Cerebellar nuclear complex (tissue), 1 donor: Measurements from ENCODE around the gene CLCN5.

Experiments
- DNase-seq, 2 experiments: peaks; one replicate each; lab custom pipeline; 2025; lab: John Stamatoyannopoulos, UW

CLCN5 gene

GRCh38 chrX:50088645-50089044 lies 166.2 kb downstream of the CLCN5 start:
- DNase-seq: no peak

DNA sequence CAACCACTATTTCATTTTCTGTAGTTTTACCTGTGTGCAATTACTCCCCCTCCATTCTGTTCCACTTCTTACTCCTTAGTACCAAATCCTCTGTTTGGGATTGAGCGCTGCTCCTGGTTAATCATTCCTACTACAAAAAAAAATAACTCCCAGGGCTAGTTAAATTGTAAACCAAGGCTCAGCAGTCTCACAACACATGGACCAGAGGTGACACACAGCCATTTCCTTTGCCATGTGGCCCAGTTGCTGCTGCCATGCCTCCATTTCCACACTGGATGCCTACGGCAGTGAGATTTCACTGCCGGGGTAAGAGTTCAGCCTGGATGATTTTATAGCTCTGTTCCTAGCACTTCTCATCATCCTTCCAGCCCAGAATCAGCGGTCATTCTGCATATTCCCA lies 171.2 kb downstream of the CLCN5 start:
- no peak for DNase-seq

- no peak for DNase-seq
These were observed 174.7 kb downstream of the CLCN5 start for GRCh38 chrX:50097071-50097470.

DNA sequence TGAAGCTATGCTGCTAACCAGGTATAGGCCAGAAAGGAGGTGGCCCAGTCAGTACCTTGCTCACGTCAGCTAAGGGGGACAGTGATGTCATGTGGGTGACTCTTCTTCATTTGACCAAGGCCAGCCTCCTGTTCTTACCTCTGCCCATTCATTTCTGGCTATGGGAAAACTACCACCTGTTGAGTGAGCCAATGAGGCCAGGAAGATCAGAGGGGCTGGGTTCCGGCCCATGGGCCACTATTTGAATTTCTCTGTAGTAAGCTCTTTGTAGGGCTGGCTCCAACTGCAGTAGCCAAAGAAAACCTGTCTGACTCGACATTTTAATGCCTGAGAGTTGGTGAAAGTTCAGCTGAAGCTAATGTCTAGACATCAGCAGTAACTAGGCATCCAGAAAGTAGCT lies 175.8 kb downstream of the CLCN5 start:
- no peak for DNase-seq

DNA sequence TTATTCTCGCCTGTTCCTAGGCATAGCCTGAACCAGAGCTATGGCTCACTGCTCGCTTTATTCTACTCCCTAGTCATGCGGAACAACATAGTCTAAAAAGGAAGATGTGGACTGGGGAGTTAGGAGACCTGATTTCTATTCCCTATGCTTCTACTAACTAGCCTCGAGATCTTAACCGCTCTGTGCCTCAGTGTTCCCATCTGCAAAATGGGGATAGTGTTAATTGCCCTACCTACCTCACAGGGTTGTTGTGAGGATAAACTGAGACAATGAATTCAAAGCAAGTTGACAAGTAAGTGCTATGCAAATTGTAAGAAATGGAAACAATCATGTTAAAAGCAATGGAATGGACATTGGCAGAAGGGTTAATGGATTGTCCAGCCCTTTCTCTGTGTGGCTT lies 176.4 kb downstream of the CLCN5 start:
- DNase-seq: no peak

- no peak for DNase-seq
These were observed 176.9 kb downstream of the CLCN5 start for GRCh38 chrX:50099331-50099730.

- DNase-seq: no peak
These were observed 177.8 kb downstream of the CLCN5 start for GRCh38 chrX:50100188-50100587.

- no peak for DNase-seq
These were observed 180.8 kb downstream of the CLCN5 start for GRCh38 chrX:50103176-50103575.

DNA sequence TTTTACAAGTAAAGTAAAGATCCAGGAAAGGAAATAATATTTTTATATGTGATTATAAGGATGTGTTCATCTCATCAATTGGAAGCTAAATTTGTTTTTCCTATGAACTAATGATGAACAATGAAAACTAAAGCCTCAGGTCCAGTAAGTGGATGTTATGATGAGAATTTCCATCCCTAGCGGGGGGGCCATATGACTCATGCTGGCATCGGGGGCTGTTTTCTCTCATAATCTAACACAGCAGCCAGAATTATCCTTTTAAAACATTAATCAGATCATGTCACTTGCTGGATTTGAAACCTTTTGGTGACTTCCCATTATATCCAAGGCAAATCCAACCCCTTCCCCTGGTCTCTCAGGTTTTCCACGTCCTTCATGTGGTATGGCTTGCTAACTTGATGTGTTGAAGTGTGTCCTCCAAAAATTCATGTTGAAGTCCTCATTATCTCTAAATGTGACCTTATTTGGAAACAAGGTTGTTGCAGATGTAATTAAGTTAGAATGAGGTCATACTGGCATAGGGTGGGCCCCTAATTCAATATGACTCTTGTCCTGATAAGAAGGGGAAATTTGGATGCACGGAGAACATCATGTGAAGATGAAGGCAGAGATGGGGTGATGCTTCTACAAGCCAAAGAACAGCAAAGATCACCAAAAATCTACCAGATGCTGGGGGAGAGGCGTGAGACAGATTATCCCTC lies 181.6 kb downstream of the CLCN5 start:
- no peak for DNase-seq

DNA sequence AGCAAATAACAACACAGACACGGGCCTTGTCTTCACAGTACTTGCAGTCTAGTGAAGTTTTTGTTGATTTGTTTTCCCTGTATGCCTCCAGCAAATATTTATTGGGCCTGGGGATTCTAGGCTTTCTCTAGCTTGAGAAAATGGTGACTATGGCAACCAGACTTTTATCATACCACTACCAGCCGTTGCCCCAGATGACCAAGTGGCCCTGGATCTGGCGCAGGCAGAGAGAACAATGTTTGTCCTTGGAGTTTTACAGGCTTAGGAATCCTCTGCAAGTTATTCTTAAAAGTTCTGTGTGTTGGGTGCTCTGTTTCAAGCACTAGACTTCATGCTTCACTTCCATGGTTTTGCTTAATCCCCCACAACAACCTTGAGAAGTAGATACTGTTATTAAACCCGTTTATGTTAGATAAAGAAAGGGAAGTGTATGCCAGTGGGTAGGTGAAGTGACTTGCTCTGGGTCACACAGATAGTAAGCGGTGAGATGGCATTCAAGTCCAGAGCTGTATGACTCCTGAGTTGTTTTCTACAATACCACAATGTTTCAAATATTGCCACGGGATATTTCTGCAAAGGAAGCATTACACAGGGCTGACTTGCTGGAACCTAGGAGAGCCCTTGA lies 183.8 kb downstream of the CLCN5 start:
- no peak for DNase-seq

- no peak for DNase-seq
These were observed 185.1 kb downstream of the CLCN5 start for GRCh38 chrX:50107470-50107869.

- DNase-seq: no peak
These were observed 185.9 kb downstream of the CLCN5 start for GRCh38 chrX:50108264-50108663.

DNA sequence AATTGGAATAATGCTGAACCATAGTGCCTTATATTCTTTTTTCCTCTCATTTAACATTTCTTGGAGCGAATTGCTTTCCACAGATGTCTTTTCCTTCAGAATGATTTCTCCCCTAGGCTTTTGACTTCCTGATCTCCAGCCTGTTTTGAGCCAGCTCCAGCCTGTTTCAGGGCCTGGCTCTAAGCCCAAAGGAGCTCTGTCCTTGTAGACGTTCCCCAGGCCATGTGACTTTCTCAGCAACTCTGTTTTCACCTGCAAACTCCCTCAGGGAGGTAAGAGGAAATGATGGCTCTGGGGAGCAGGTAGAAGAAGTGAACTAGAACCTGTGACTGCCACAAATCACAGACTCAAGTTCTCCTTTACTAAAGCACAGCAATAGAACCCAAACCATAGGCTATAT lies 189.3 kb downstream of the CLCN5 start:
- no peak for DNase-seq

GRCh38 chrX:50114113-50114512 lies 191.7 kb downstream of the CLCN5 start:
- no peak for DNase-seq

GRCh38 chrX:50115973-50116372 lies 193.6 kb downstream of the CLCN5 start:
- no peak for DNase-seq

- DNase-seq: no peak
These were observed 195.1 kb downstream of the CLCN5 start for GRCh38 chrX:50117476-50117875.

GRCh38 chrX:50125480-50125879 lies 203.1 kb downstream of the CLCN5 start:
- no peak for DNase-seq

DNA sequence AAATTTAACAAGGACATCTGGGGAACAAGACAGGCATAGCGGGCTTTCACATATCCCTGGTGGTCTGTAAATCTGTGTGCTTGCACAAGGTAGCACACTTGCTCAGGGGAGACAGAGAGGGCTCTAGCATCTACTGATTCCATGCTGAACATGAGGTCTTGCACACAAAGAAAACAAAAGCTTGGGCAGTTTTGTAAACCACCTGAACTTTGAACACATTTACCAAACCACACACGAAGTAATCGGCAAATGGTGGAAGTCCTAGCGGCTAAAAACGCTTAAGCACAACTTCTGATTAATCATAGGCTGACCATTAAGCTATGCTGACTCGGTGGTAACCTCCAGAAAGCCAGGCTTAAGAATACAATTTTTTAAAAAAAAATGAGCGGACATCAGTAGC lies 225.6 kb downstream of the CLCN5 start:
- no peak for DNase-seq
